Measurements from ENCODE around the gene CALML6. TPM values are rescaled to one million over a fixed set of nuclear protein-coding genes. Genes with fewer than 3 reads are reported as not detected.

Gene CALML6
- total RNA-seq, 1 experiment from 2014 or later = 1.7 TPM

GRCh38 chr1:1954015-1954414 lies 39.0 kb downstream of the CALML6 start:
- Histone ChIP-seq H3K79me2 (ENCODE audit: insufficient read depth, low read length) (no peaks in the 10 kb centered on the region), H3T11ph (ENCODE audit: low read length) (no peak overlapping the region), H3K18ac (ENCODE audit: insufficient read length, low read depth, low read length) (no peak overlapping the region), H2BK5ac (ENCODE audit: insufficient read length, low read length) (no peak overlapping the region), H2AFZ (ENCODE audit: low read length) (no peak overlapping the region), H3K56ac (ENCODE audit: insufficient read length, low read depth, low read length) (no peak overlapping the region), H4K8ac (replicated peaks; ENCODE audit: insufficient read length, low read depth, low read length) (no peak overlapping the region), H4K91ac (ENCODE audit: insufficient read length, low read depth, low read length) (no peak overlapping the region), H3K79me1 (ENCODE audit: insufficient read depth, low read depth, low read length, poor library complexity, severe bottlenecking) (no peaks in the 10 kb centered on the region), H3K9ac (ENCODE audit: extremely low read depth, insufficient read length, low read length) (no peak overlapping the region), H3K23me2 (ENCODE audit: insufficient read length, low read depth, low read length, poor library complexity, severe bottlenecking) (no peaks in the 10 kb centered on the region), H4K5ac (ENCODE audit: insufficient read length, low read depth, low read length) (no peak overlapping the region), H2BK15ac (ENCODE audit: low read depth, low read length) (no peak overlapping the region), H2BK20ac (ENCODE audit: low read depth, low read length, poor library complexity, severe bottlenecking) (no peak overlapping the region), H3K4me2 (ENCODE audit: insufficient read depth, insufficient read length, low read length) (no peak overlapping the region), H3K9me3 (ENCODE audit: control insufficient read depth, low read depth, low read length) (no peaks in the 10 kb centered on the region), H2AK5ac (ENCODE audit: insufficient read length, low read length) (no peak overlapping the region), H3K23ac (ENCODE audit: insufficient read length, low read depth, low read length) (no peak overlapping the region), H3K4ac (ENCODE audit: low read depth, low read length) (no peak overlapping the region), H3K27ac (ENCODE audit: insufficient read length, low read depth, low read length) (no peak overlapping the region), H3K14ac (ENCODE audit: insufficient read depth, low read length) (no peak overlapping the region), H2BK12ac (ENCODE audit: insufficient read length, low read depth, low read length) (no peak overlapping the region), H3K27me3 (ENCODE audit: insufficient read depth, low read length) (no peaks in the 10 kb centered on the region), H2BK120ac (ENCODE audit: low read depth, low read length, poor library complexity, severe bottlenecking) (no peak overlapping the region), H4K20me1 (ENCODE audit: control insufficient read depth, insufficient read depth, insufficient read length) (no peaks in the 10 kb centered on the region), H3K4me1 (ENCODE audit: insufficient read depth, low read length) (no peaks in the 10 kb centered on the region)
- peaks cover 12 to 17% of the 10 kb centered on the region in 2 experiments for H3K4me1 Mint-ChIP-seq
- no peak for DNase-seq
- H3K27ac Mint-ChIP-seq = no peak overlapping the region
- no peak for TF ChIP-seq CTCF (conservative IDR thresholded peaks at IDR 0.05)
- H3K9me3 Mint-ChIP-seq = peaks cover 4 to 10% of the 10 kb centered on the region in 2 experiments; a peak in 4 of 5 replicates
- peaks cover 12% of the 10 kb centered on the region for H3K27me3 Mint-ChIP-seq (ENCODE audit: low read depth)
- peaks cover 0 to 2% (median 1%) of the 10 kb centered on the region in 3 experiments; a peak in 1 of 7 replicates for H3K36me3 Mint-ChIP-seq (ENCODE audit: insufficient read depth in 1 of 3, low read depth in 3 of 3)
- no CpG with 5 or more reads among the region's 9 CpGs for WGBS (ENCODE audit: extremely low coverage, insufficient read length, low lambda C conversion rate)
- H3K4me3 Mint-ChIP-seq = no peak overlapping the region

All from H9 (cell line).